DMS53 treated with DMSO at 0.1 percent for 48 hours (cell line): ENCODE data around the gene ALDH1A1.
"Not testable (repeated sequence)": the region's sequence is repeated elsewhere in the genome, so short reads cannot be mapped to it uniquely, and the experiment has no call there.

ENCODE experiments used
- DNase-seq: peaks from one replicate; lab custom pipeline; 2025; ENCODE audit not compliant: unreplicated experiment; lab: John Stamatoyannopoulos, UW

ALDH1A1 gene

GRCh38 chr9:72862788-72863187, 90.1 kb downstream of the ALDH1A1 start:
- DNase-seq = not testable (repeated sequence)

GRCh38 chr9:72858089-72858912, 94.6 kb downstream of the ALDH1A1 start:
- no peak for DNase-seq

- no peak for DNase-seq
Observed at GRCh38 chr9:72857624-72857996, 95.2 kb downstream of the ALDH1A1 start.

- DNase-seq = peak; percentile 47
Observed at GRCh38 chr9:72856972-72857623, 95.8 kb downstream of the ALDH1A1 start.

GRCh38 chr9:72855890-72856523, 96.8 kb downstream of the ALDH1A1 start:
- DNase-seq = no peak

- no peak for DNase-seq
Observed at GRCh38 chr9:72855321-72855720, 97.5 kb downstream of the ALDH1A1 start.
